IMR-90 (cell line): ENCODE measurements around the gene NDC80. TPM values are rescaled to one million over a fixed set of nuclear protein-coding genes. Genes with fewer than 3 reads are reported as not detected.
"Not testable (repeated sequence)": the region's sequence is repeated elsewhere in the genome, so short reads cannot be mapped to it uniquely, and the experiment has no call there.

Experiments
- ATAC-seq: fragments of 200-7000 bp; cut with Tn5 transposase; 2 replicates; pipeline ENCODE4 v1.9.1; 2020; ENCODE audit warnings: low read depth, mild to moderate bottlenecking, moderate library complexity
- BruUV-seq: library from RNA; stranded (reverse); fragments of 400-500 nt; replicated peaks from 2 replicates; lab custom pipeline; 2021; lab: Mats Ljungman, UMichigan
- CTCF ChIA-PET: fragments of 300-600 bp; formaldehyde crosslinking; extraction: SDS; loops from one replicate; lab custom pipeline; 2021; ENCODE audit warnings: antibody characterized with exemption; lab: Yijun Ruan, JAX
- POLR2A ChIA-PET: fragments of 300-600 bp; sonication (Branson Sonifier 250); formaldehyde crosslinking; loops from one replicate; lab custom pipeline; 2022; ENCODE audit warnings: antibody characterized with exemption; ENCODE audit not compliant: unreplicated experiment; lab: Charles Lee
- DNase-seq: peaks from one replicate; pipeline ENCODE4 v3.0.0; 2013
- H2AFZ ChIP-seq: replicated peaks from 2 replicates; pipeline ENCODE3; 2013; ENCODE audit warnings: low read length, mild to moderate bottlenecking; ENCODE audit not compliant: poor library complexity
- H2AK5ac ChIP-seq: 2 replicates; pipeline ENCODE4 v1.6.1; 2013; ENCODE audit warnings: low read depth, low read length, inconsistent platforms
- H2AK9ac ChIP-seq: replicated peaks from 2 replicates; pipeline ENCODE3; 2013; ENCODE audit warnings: mild to moderate bottlenecking, low read depth, low read length, moderate library complexity; ENCODE audit not compliant: poor library complexity
- H2BK120ac ChIP-seq: 2 replicates; pipeline ENCODE4 v1.6.1; 2013; ENCODE audit warnings: low read depth, low read length, inconsistent platforms
- H2BK15ac ChIP-seq: 3 replicates; pipeline ENCODE4 v1.6.1; 2013; ENCODE audit warnings: low read depth, low read length, inconsistent platforms
- H2BK20ac ChIP-seq: 2 replicates; pipeline ENCODE4 v1.6.1; 2013; ENCODE audit warnings: low read depth, mild to moderate bottlenecking, inconsistent platforms, low read length, moderate library complexity
- H2BK5ac ChIP-seq: 2 replicates; pipeline ENCODE4 v1.6.1; 2013; ENCODE audit warnings: mild to moderate bottlenecking, low read depth, low read length, inconsistent platforms; ENCODE audit not compliant: poor library complexity, severe bottlenecking
- H3K14ac ChIP-seq: replicated peaks from 2 replicates; pipeline ENCODE4 v1.6.1; 2013; ENCODE audit warnings: low read depth, low read length, inconsistent platforms
- H3K18ac ChIP-seq: 2 replicates; pipeline ENCODE4 v1.6.1; 2013; ENCODE audit warnings: low read depth, low read length, control low read depth
- H3K23ac ChIP-seq: 2 replicates; pipeline ENCODE4 v1.6.1; 2013; ENCODE audit warnings: low read depth, low read length, inconsistent platforms
- H3K27ac ChIP-seq: 2 replicates; pipeline ENCODE4 v1.5.1; 2013; ENCODE audit warnings: mild to moderate bottlenecking, control low read depth, low read length; ENCODE audit not compliant: insufficient read depth
- H3K27me3 ChIP-seq: 2 replicates; pipeline ENCODE4 v1.6.1; 2013; ENCODE audit warnings: low read length; ENCODE audit not compliant: control insufficient read depth, insufficient read depth
- H3K36me3 ChIP-seq: 2 replicates; pipeline ENCODE4 v1.6.1; 2013; ENCODE audit warnings: low read length, mixed read lengths; ENCODE audit not compliant: control insufficient read depth, insufficient read depth
- H3K4ac ChIP-seq: 2 replicates; pipeline ENCODE4 v1.6.1; 2013; ENCODE audit warnings: low read depth, low read length, inconsistent platforms
- H3K4me1 ChIP-seq: 2 replicates; pipeline ENCODE4 v1.6.1; 2013; ENCODE audit warnings: low read length, mixed read lengths; ENCODE audit not compliant: control insufficient read depth, insufficient read depth
- H3K4me2 ChIP-seq: 2 replicates; pipeline ENCODE4 v1.6.1; 2013; ENCODE audit warnings: low read depth, mild to moderate bottlenecking, control low read depth, low read length, moderate library complexity
- H3K4me3 ChIP-seq: 2 replicates; pipeline ENCODE4 v1.5.1; 2013; ENCODE audit warnings: low read depth, mild to moderate bottlenecking, control low read depth, low read length, moderate library complexity; ENCODE audit not compliant: insufficient read depth
- H3K56ac ChIP-seq: 2 replicates; pipeline ENCODE4 v1.6.1; 2013; ENCODE audit warnings: low read length, inconsistent platforms; ENCODE audit not compliant: insufficient read depth; ENCODE audit errors: extremely low read depth
- H3K79me1 ChIP-seq, 2 experiments: 2 replicates each; pipeline ENCODE4 v1.6.1; 2013; ENCODE audit warnings: low read length in 2 of 2, inconsistent platforms in 1 of 2, low read depth in 1 of 2
- H3K9ac ChIP-seq: 2 replicates; pipeline ENCODE4 v1.6.1; 2013; ENCODE audit warnings: low read depth, low read length, control low read depth
- H3K9me1 ChIP-seq: 2 replicates; pipeline ENCODE4 v1.6.1; 2013; ENCODE audit warnings: low read length, inconsistent platforms; ENCODE audit not compliant: insufficient read depth
- H3K9me3 ChIP-seq: 2 replicates; pipeline ENCODE4 v1.6.1; 2013; ENCODE audit warnings: low read length; ENCODE audit not compliant: control insufficient read depth, insufficient read depth
- H4K20me1 ChIP-seq: 2 replicates; pipeline ENCODE4 v1.6.1; 2013; ENCODE audit warnings: low read length, inconsistent platforms; ENCODE audit not compliant: insufficient read depth
- H4K5ac ChIP-seq: 2 replicates; pipeline ENCODE4 v1.6.1; 2013; ENCODE audit warnings: mild to moderate bottlenecking, low read depth, low read length, control low read depth
- H4K8ac ChIP-seq, 2 experiments: 2 replicates each; pipeline ENCODE4 v1.6.1; 2013; ENCODE audit warnings: low read depth in 2 of 2, low read length in 2 of 2, control low read depth in 1 of 2, inconsistent platforms in 1 of 2
- H4K91ac ChIP-seq: 2 replicates; pipeline ENCODE4 v1.6.1; 2013; ENCODE audit warnings: low read depth, low read length, inconsistent platforms; ENCODE audit not compliant: insufficient read depth
- WGBS, 2 experiments: methylation state at CpG; one replicate each; pipeline versions ENCODE4 v1.1.5 to v1.1.7; 2013; ENCODE audit warnings: missing lambda C conversion rate in 2 of 2; ENCODE audit not compliant: insufficient read length in 1 of 2; ENCODE audit errors: extremely low coverage in 2 of 2; 5-methylcytosine and 5-hydroxymethylcytosine counted together
- dilution Hi-C: fragments of 300-500 bp; cut with HindIII; formaldehyde crosslinking; loops from one replicate; pipeline ENCODE4 v1.14.3; 2018; ENCODE audit warnings: low sequenced_read_pairs; ENCODE audit not compliant: unreplicated experiment
- in situ Hi-C: fragments of 300-500 bp; cut with MboI; formaldehyde crosslinking; loops from 3 replicates; pipeline ENCODE4 v1.14.3; 2019; ENCODE audit warnings: low sequenced_read_pairs, inconsistent platforms, mixed read lengths
- intact Hi-C: fragments of 100-400 bp; cut with micrococcal nuclease; formaldehyde crosslinking; loops from 2 replicates; pipeline ENCODE4 v1.10.0; 2022
- polyA plus RNA-seq, 3 experiments: library from polyadenylated mRNA; depleted of rRNA; stranded (reverse); fragments of >200 nt; gene quantifications; 2 replicates each; pipeline ENCODE4 v1.2.3, GENCODE V29; 2012; ENCODE audit warnings: low replicate concordance in 1 of 3
- total RNA-seq: library from RNA; depleted of rRNA; stranded (reverse); fragments of >200 nt; gene quantifications from 2 replicates; pipeline ENCODE4 v1.2.3, GENCODE V29; 2012

NDC80 gene
- total and polyA plus RNA-seq, 2 of the 4 experiments (the other 2 are of a cell fraction), result 11.8 to 15.5 TPM

- H2BK20ac ChIP-seq, H3K9me1 ChIP-seq, BruUV-seq, H3K56ac ChIP-seq, dilution Hi-C loops, H4K5ac ChIP-seq, DNase-seq, H3K14ac ChIP-seq, H3K18ac ChIP-seq, H4K8ac ChIP-seq, H3K23ac ChIP-seq, H2AK9ac ChIP-seq, H3K4me1 ChIP-seq, H3K27me3 ChIP-seq, H3K36me3 ChIP-seq, ATAC-seq, H3K9ac ChIP-seq, H3K9me3 ChIP-seq, H3K4me2 ChIP-seq, H2BK15ac ChIP-seq, H3K4me3 ChIP-seq, H2AK5ac ChIP-seq, H4K20me1 ChIP-seq, H3K4ac ChIP-seq, intact Hi-C loops, H2AFZ ChIP-seq, H3K27ac ChIP-seq, H4K91ac ChIP-seq, H2BK5ac ChIP-seq, POLR2A ChIA-PET, H3K79me1 ChIP-seq, H2BK120ac ChIP-seq: not testable (repeated sequence)
- in situ Hi-C loops, result loop anchor here (25.0 kb wide), 1 partner anchor 937 kb away; no protein-coding TSS in a partner anchor
- WGBS, 2 experiments, result no CpG with 5 or more reads among the region's 2 CpGs
- CTCF ChIA-PET, result interaction anchor here (0.7 kb wide), 1 partner anchor 301 kb away, joined by 3 read pairs; no protein-coding TSS in a partner anchor
Observed at GRCh38 chr18:2524794-2525198, 46.6 kb upstream of the NDC80 start.
